Choroid plexus epithelial cell (primary cell): Measurements from ENCODE around the gene CSTPP1.
A peak's percentile ranks its signal among the peaks of the same experiment; 100 is the strongest.
"Not testable (repeated sequence)": the region's sequence is repeated elsewhere in the genome, so short reads cannot be mapped to it uniquely, and the experiment has no call there.

Experiments used
- DNase-seq: peaks from one replicate; pipeline ENCODE4 v3.0.0-alpha.2; 2010; ENCODE audit warnings: low read depth
- H3K4me3 ChIP-seq: 2 replicates; pipeline ENCODE4 v1.5.1; 2011; ENCODE audit warnings: low read depth, mild to moderate bottlenecking, control low read depth, low read length, moderate library complexity
- CTCF ChIP-seq: conservative IDR thresholded peaks from 2 replicates; pipeline ENCODE4 v1.5.1; 2011; ENCODE audit warnings: low read depth, mild to moderate bottlenecking, control low read depth, inconsistent platforms, low read length, moderate library complexity

The CSTPP1 gene

GRCh38 chr11:47187723-47188122 is 251.2 kb downstream of the CSTPP1 start:
- no peak for TF ChIP-seq CTCF
- DNase-seq = no peak
- H3K4me3 ChIP-seq = peak overlapping the region; percentile 46

GRCh38 chr11:47188259-47188658 is 251.7 kb downstream of the CSTPP1 start:
- no peak for DNase-seq
- H3K4me3 ChIP-seq = no peak overlapping the region
- TF ChIP-seq CTCF = no peak

GRCh38 chr11:47189100-47189834 is 252.7 kb downstream of the CSTPP1 start:
- DNase-seq = peak; percentile 92
- no peak overlapping the region for H3K4me3 ChIP-seq
- no peak for TF ChIP-seq CTCF

- peak; percentile 22 for DNase-seq
- not testable (repeated sequence) for H3K4me3 ChIP-seq
These were observed 254.6 kb downstream of the CSTPP1 start for GRCh38 chr11:47191137-47191536.

- DNase-seq = peak; percentile 8
- no peak for TF ChIP-seq CTCF
- H3K4me3 ChIP-seq = no peak overlapping the region
These were observed 255.6 kb downstream of the CSTPP1 start for GRCh38 chr11:47192111-47192510.

- DNase-seq, H3K4me3 ChIP-seq: not testable (repeated sequence)
These were observed 261.6 kb downstream of the CSTPP1 start for GRCh38 chr11:47198161-47198560.

GRCh38 chr11:47201015-47201414 is 264.5 kb downstream of the CSTPP1 start:
- DNase-seq = no peak
- no peak for TF ChIP-seq CTCF
- no peak overlapping the region for H3K4me3 ChIP-seq

- no peak for DNase-seq
- no peak for TF ChIP-seq CTCF
- no peak overlapping the region for H3K4me3 ChIP-seq
These were observed 266.0 kb downstream of the CSTPP1 start for GRCh38 chr11:47202576-47202975.
